Large intestine (tissue), 12 donors: ENCODE results near the gene TAF11L3. TPM values are rescaled to one million over a fixed set of nuclear protein-coding genes. Genes with fewer than 3 reads are reported as not detected.
"Not testable (repeated sequence)": the region's sequence is repeated elsewhere in the genome, so short reads cannot be mapped to it uniquely, and the experiment has no call there.

Source experiments
- DNase-seq, 2 donors: peaks; one replicate each; pipeline versions ENCODE4 v3.0.0 to v3.0.0-alpha.2; 2013
- H3K27ac ChIP-seq: one replicate; pipeline ENCODE4 v1.5.1; 2013; ENCODE audit warnings: low read length
- H3K27me3 ChIP-seq: 2 replicates; pipeline ENCODE4 v1.6.1; 2013; ENCODE audit warnings: low read length; ENCODE audit not compliant: control insufficient read depth, insufficient read depth
- H3K36me3 ChIP-seq: 2 replicates; pipeline ENCODE4 v1.6.1; 2013; ENCODE audit warnings: low read length; ENCODE audit not compliant: control insufficient read depth, insufficient read depth
- H3K4me1 ChIP-seq: one replicate; pipeline ENCODE4 v1.6.1; 2013; ENCODE audit warnings: low read length; ENCODE audit not compliant: control insufficient read depth, insufficient read depth
- H3K4me3 ChIP-seq: one replicate; pipeline ENCODE4 v1.5.1; 2013; ENCODE audit warnings: low read length
- H3K9me3 ChIP-seq: one replicate; pipeline ENCODE4 v1.6.1; 2013; ENCODE audit warnings: mild to moderate bottlenecking, low read depth, low read length, moderate library complexity; ENCODE audit not compliant: control insufficient read depth
- WGBS: methylation state at CpG from one replicate; pipeline ENCODE4 v1.1.5; 2013; ENCODE audit warnings: low lambda C conversion rate; ENCODE audit not compliant: insufficient coverage; 5-methylcytosine and 5-hydroxymethylcytosine counted together
- long read RNA-seq, 11 donors: transcript quantifications; one replicate each; lab custom pipeline, GENCODE V29; 2026
- polyA plus RNA-seq: library from polyadenylated mRNA; unstranded; fragments of 120-200 nt; gene quantifications from one replicate; pipeline ENCODE4 v1.2.1, GENCODE V29; 2013

Gene TAF11L3
- not detected for polyA plus RNA-seq
- long read RNA-seq, donor 1: 0 reads
- long read RNA-seq, donor 2: 0 reads
- long read RNA-seq, donor 3: 0 reads
- long read RNA-seq, donor 4: 0 reads
- long read RNA-seq, donor 5: 0 reads
- long read RNA-seq, donor 6: 0 reads
- long read RNA-seq, donor 7: 0 reads
- long read RNA-seq, donor 8: 0 reads
- long read RNA-seq, donor 9: 0 reads
- long read RNA-seq, donor 10: 0 reads
- long read RNA-seq, donor 11: 0 reads

- H3K27me3 ChIP-seq, H3K9me3 ChIP-seq, H3K4me1 ChIP-seq, H3K4me3 ChIP-seq, H3K36me3 ChIP-seq, H3K27ac ChIP-seq, DNase-seq: not testable (repeated sequence)
- no CpG with 5 or more reads among the region's 15 CpGs for WGBS
Measured at GRCh38 chr5:17518067-17518466, at the start of gene TAF11L3. TAF11L3 (plus strand) TSS chr5:17518367.

GRCh38 chr5:17470064-17470463 is 48.1 kb upstream of the TAF11L3 start:
- Histone ChIP-seq H3K4me1 (no peaks in the 10 kb centered on the region), H3K27ac (no peak overlapping the region), H3K36me3 (no peaks in the 10 kb centered on the region), H3K9me3 (no peaks in the 10 kb centered on the region), H3K27me3 (no peaks in the 10 kb centered on the region), H3K4me3 (no peak overlapping the region)
- no peak for DNase-seq

GRCh38 chr5:17475064-17475463 is 43.1 kb upstream of the TAF11L3 start:
- H3K36me3 ChIP-seq, H3K4me1 ChIP-seq, H3K9me3 ChIP-seq, H3K27ac ChIP-seq, DNase-seq, H3K4me3 ChIP-seq, H3K27me3 ChIP-seq: not testable (repeated sequence)

GRCh38 chr5:17477043-17477442 is 41.1 kb upstream of the TAF11L3 start:
- H3K36me3 ChIP-seq: no peaks in the 10 kb centered on the region
- no peak for DNase-seq
- H3K27me3 ChIP-seq: no peaks in the 10 kb centered on the region
- H3K4me1 ChIP-seq: no peaks in the 10 kb centered on the region
- H3K27ac ChIP-seq: no peak overlapping the region
- WGBS: 100% methylated on average over 1 of the region's 3 CpGs
- H3K4me3 ChIP-seq: no peak overlapping the region
- H3K9me3 ChIP-seq: no peaks in the 10 kb centered on the region

GRCh38 chr5:17477573-17478265 is 40.4 kb upstream of the TAF11L3 start:
- Histone ChIP-seq H3K9me3 (no peaks in the 10 kb centered on the region), H3K4me1 (no peaks in the 10 kb centered on the region), H3K36me3 (no peaks in the 10 kb centered on the region), H3K27me3 (no peaks in the 10 kb centered on the region), H3K4me3 (no peak overlapping the region), H3K27ac (no peak overlapping the region)
- DNase-seq: no peak
- no CpG with 5 or more reads among the region's 7 CpGs for WGBS

GRCh38 chr5:17481378-17481777 is 36.8 kb upstream of the TAF11L3 start:
- Histone ChIP-seq H3K4me3 (no peak overlapping the region), H3K36me3 (no peaks in the 10 kb centered on the region), H3K27ac (no peak overlapping the region), H3K9me3 (no peaks in the 10 kb centered on the region), H3K4me1 (no peaks in the 10 kb centered on the region), H3K27me3 (no peaks in the 10 kb centered on the region)
- no peak for DNase-seq
- 100% methylated on average over 1 of the region's 4 CpGs for WGBS

GRCh38 chr5:17482790-17483189 is 35.4 kb upstream of the TAF11L3 start:
- Histone ChIP-seq H3K27me3 (no peaks in the 10 kb centered on the region), H3K36me3 (no peaks in the 10 kb centered on the region), H3K9me3 (no peaks in the 10 kb centered on the region), H3K4me3 (no peak overlapping the region), H3K4me1 (no peaks in the 10 kb centered on the region), H3K27ac (no peak overlapping the region)
- no peak for DNase-seq
- no CpG with 5 or more reads among the region's 2 CpGs for WGBS

GRCh38 chr5:17486464-17487173 is 31.5 kb upstream of the TAF11L3 start:
- no CpG with 5 or more reads among the region's 10 CpGs for WGBS
- H3K4me1 ChIP-seq, H3K27ac ChIP-seq, H3K36me3 ChIP-seq, H3K4me3 ChIP-seq, DNase-seq, H3K27me3 ChIP-seq, H3K9me3 ChIP-seq: not testable (repeated sequence)

- peaks cover 7% of the 10 kb centered on the region for H3K9me3 ChIP-seq
- no peak for DNase-seq
Measured at GRCh38 chr5:17487174-17487512, 31.0 kb upstream of the TAF11L3 start.

GRCh38 chr5:17491257-17491656 is 26.9 kb upstream of the TAF11L3 start:
- H3K27ac ChIP-seq, H3K4me3 ChIP-seq, H3K4me1 ChIP-seq, H3K27me3 ChIP-seq, H3K36me3 ChIP-seq, H3K9me3 ChIP-seq, DNase-seq: not testable (repeated sequence)
- WGBS: 100% methylated on average over 1 of the region's 23 CpGs

More at GRCh38 chr5:17487174-17487512, 31.0 kb upstream of the TAF11L3 start:
- no peak overlapping the region for H3K4me3 ChIP-seq
- no CpG with 5 or more reads among the region's 1 CpG for WGBS
- no peaks in the 10 kb centered on the region for H3K36me3 ChIP-seq
- no peaks in the 10 kb centered on the region for H3K27me3 ChIP-seq
- no peaks in the 10 kb centered on the region for H3K4me1 ChIP-seq
- no peak overlapping the region for H3K27ac ChIP-seq

GRCh38 chr5:17492770-17493169 is 25.4 kb upstream of the TAF11L3 start:
- Histone ChIP-seq H3K4me3 (no peak overlapping the region), H3K36me3 (no peaks in the 10 kb centered on the region), H3K4me1 (no peaks in the 10 kb centered on the region), H3K27me3 (no peaks in the 10 kb centered on the region), H3K9me3 (peaks cover 7% of the 10 kb centered on the region), H3K27ac (no peak overlapping the region)
- 96% methylated on average over 3 of the region's 3 CpGs for WGBS
- no peak for DNase-seq
